Liver (tissue), 3 donors: ENCODE data around the gene GPATCH2.

Source experiments
- ATF3 ChIP-seq: IDR thresholded peaks from 2 replicates; pipeline ENCODE4 v1.6.1; 2016; ENCODE audit warnings: antibody characterized with exemption
- CTCF ChIP-seq: fragments of 150-350 bp; IDR thresholded peaks from 2 replicates; pipeline ENCODE4 v1.5.1; 2017; ENCODE audit warnings: improper control_type of control experiment, low read depth, low read length; ENCODE audit not compliant: missing input control
- RXRA ChIP-seq, 2 donors: IDR thresholded peaks; 2 replicates each; pipeline ENCODE4 v1.6.1; 2017 to 2018; ENCODE audit warnings: antibody characterized with exemption in 2 of 2, mild to moderate bottlenecking in 1 of 2
- donor health status: healthy.
- donor health status: healthy.

- TF ChIP-seq CTCF (no peak), RXRA (IDR thresholded peaks at IDR 0.05) (no peak), ATF3 (no peak)
These were observed 19.8 kb upstream of the GPATCH2 start for GRCh38 chr1:217650674-217651073.
